Activated CD4-positive, alpha-beta T cell treated with anti-CD3 and anti-CD28 coated beads, Interleukin-2, amount 50 U/mL, for 48 hours (primary cell): Measurements from ENCODE around the gene ELMO3.

ENCODE experiments used
- DNase-seq, 2 experiments: peaks; one replicate each; pipeline ENCODE4 v3.0.0-alpha.2; 2020

Gene ELMO3

DNA sequence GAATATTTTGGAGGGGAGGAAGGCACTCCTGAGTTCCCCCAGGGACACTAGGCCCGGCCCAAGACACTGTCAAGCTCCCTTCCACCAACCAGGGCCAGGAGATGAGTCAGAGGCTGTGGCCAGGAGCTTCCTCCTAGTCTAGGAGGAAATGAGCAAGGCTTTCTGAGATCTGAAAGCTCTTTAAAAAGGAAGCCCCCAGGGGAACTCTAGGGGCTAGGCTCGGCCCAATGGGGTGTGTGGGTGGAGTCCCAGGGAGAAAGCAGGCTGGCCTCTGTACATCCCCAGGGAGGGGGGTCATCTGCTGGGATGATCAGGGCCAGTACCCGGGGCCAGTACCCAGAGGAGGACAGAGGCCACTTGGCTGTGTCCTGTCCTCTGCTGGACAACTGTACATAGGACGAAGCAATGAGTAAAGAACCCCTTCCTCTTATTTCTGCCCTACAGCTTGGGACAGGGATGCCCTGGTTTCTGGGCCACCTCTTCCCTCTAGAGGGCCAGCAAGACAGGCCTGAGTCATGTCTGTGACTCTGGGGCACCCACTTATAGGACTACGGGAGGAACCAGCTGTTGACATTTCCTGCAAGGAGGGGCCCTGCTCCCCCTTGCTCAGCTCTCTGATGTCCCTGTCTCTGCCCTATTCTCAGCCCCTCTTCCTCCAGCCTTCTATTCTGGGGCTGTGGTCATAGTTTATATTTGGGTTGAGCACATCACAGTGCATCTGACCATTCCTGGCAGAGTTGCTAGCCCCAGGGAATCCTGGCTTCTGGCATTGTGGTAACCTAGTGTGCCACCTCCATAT, 45.7 kb downstream of the ELMO3 start:
- peak; percentile 79 to 87 for DNase-seq

DNA sequence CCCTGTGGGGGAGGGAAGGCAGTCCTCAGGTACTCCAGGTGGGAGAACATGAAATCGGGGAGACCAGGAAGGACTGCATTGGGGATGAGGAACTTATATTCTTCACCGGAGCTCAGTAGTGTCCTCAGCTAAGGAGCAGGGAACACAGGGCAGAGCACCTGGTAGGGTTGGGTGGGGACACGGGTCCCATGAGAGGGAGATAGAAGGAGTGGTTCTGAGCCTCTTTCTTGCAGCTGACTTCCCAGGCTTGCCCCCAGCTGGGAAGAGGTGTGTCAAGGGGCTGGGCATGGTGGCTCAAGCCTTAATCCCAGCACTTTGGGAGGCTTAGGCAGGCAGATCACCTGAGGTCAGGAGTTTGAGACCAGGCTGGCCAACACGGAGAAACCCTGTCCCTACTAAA, 46.3 kb downstream of the ELMO3 start:
- DNase-seq, result no peak

DNA sequence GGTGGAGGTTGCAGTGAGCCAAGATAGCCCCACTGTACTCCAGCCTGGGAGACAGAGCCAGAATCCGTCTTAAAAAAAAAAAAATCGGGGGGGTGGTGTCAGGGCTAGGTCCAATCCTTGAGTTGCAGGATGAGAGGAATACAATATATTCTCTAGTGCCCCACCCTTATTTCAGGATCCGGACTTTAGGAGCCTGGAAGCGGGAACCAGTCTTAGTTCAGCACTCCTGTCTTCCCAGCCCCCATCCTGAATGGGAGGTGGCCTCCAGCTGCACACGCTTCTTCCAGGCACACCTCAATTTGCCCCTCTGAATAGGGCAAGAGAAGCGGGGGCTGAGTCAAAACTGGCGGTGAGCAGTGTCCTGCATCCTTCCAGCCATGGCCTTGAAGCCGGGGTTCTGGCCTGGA, 46.7 kb downstream of the ELMO3 start:
- no peak for DNase-seq

DNA sequence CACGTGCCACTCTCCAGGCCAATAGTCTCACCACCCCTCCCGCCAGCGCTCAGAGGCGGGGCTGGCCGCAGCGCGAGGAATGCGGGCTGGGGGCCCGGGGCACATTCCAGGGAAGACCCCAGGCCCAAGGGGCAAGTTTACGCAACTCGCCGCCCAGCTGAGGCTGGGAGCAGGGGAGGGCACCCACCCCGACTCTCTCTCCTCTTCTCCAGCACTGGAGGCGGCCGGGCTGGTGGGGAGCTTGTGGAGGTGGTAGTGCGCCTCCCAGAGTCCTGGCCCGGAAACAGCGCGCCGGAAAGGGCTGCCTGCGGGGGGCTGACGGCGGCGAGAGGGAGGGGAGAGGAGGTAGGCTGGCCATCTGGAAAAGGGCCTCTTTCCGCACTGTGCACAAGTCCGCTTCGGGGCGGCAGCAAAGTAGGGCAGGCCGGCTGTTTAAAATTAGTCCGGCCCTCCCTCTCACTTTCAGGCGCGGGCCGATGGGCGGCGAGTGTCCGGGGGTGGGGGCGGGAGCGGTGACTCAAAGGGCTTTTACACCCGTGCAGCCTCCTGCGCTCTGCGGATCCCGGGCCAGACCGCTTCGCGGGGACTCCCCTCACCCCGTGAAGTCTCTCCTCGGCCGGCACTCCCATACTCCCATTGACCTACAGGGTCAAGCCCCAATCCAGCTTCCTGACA, 47.3 kb downstream of the ELMO3 start:
- DNase-seq, result peak; percentile 59 to 68

DNA sequence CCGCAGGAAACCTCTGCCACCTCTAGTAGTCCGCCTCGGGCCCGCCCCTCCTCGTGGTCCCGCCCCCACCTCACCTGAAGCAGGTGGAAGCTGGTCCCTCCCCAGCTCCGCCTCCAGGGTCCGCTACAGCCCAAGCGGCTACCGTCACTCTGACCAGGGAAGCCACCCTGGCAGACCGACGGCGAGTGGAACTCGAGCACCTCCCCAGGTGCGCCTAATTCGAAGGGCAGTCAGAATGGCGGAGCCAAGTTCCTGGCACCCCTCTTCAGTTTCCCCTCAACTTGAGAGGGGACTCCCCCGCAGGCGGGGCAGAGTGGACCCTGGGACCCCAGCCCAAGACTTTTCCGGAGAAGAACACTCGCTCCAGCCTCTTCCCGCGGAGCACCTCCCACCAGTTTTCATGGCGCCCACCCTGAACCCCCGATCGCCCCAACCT, 47.8 kb downstream of the ELMO3 start:
- no peak for DNase-seq

DNA sequence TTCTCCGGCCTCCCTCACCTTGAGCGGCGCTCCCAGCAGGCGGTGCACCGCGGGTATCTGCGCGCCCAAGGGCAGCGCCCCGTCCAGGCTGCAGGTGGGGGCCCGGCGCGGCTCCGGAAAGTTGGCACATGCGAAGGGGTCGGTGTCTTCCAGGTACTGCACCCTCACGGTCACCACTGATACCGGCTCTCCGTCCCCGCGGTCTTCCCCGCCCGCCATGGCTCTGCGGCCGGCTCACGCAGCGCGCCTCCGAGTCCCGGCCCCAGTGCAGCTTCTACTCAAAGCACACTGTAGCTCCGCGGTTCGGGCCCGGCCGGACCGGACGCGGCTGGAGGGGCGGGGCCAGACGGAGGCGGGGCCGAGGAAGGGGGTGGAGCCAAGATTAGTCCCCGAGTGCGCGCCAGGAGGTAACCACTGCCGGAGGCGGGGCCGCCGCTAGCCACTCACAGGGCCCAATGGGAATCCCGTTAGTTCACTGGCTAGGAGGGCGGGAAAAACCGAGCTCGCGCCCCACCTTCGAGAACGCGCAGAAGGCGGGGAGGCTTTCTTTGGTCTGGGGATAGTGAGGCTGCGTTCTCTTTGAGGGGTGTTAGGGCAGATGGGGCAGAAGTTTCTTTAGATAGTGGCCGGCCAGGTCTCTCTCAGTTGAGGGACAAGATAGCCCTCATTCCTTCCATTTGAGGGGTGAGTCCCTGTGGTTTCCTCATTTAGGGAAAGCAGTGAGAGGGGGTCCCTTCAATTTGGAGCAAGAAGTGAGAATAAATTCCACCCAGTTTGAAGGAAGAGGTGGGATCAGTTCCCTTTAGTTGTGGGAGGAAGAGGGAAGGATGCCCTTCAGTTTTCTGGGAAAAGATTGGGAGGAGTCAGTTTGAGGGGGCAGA, 48.5 kb downstream of the ELMO3 start, which contains the start of gene FHOD1:
TSS of gene FHOD1 (minus strand) at position 290 of the 881 bp plus-strand sequence. CDS start at position 219, 71 bp downstream.
- peak; percentile 100 for DNase-seq

DNA sequence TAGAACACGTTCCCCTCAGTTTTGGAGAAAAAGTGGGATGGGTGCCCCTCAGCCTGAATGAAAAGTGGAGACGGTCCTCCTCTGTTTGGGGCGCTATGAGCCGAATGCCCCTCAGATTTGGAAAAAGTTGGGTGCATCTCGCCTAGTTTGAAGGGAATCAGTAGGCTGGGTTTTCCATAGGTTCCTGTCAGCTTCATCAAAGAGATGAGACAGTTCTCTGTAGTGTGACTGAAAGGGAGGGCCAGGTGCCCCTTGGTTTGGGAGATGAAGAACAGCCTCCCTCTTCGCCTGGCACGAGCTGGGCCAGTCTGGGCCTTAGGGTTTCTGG, 49.1 kb downstream of the ELMO3 start:
- peak in 1 of 2 experiments; percentile 33 for DNase-seq

DNA sequence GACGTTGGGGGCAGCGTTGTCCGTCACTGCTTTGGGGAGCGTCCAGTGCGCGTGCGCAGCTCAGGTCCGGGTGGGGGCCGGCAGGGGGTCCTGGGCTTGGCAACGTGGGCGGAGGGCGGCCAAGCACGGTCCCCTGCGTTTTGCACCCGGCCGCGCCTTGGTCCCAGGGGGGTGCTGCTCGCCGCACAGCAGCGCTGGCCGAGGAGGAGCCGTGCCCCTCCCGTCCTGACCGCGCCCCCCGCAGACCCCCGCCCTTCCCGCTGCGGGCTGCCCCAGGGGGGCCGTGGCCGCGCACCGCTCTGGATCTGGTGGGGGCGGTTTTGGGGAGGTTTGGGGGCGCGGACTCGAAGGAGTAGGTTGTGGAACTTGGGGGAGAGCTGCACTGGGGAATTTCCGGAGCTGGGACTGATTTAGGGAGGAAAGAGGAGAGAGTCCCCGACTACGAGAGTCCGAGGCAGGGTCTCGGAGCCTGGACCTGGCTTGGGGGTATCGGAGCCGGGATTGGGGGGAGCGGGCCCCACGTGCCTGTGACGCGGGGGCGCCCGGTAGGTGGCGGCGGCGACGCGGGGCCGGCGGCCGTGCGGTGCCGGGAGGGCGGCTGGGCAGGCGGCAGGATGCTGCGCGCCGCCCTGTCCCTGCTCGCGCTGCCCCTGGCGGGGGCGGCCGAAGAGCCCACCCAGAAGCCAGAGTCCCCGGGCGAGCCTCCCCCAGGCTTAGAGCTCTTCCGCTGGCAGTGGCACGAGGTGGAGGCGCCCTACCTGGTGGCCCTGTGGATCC, 49.7 kb downstream of the ELMO3 start, which contains the start of gene SLC9A5:
TSS of gene SLC9A5 (plus strand) at position 579 of the 777 bp plus-strand sequence. CDS start at position 615, 36 bp downstream.
- peak; percentile 38 to 42 for DNase-seq

DNA sequence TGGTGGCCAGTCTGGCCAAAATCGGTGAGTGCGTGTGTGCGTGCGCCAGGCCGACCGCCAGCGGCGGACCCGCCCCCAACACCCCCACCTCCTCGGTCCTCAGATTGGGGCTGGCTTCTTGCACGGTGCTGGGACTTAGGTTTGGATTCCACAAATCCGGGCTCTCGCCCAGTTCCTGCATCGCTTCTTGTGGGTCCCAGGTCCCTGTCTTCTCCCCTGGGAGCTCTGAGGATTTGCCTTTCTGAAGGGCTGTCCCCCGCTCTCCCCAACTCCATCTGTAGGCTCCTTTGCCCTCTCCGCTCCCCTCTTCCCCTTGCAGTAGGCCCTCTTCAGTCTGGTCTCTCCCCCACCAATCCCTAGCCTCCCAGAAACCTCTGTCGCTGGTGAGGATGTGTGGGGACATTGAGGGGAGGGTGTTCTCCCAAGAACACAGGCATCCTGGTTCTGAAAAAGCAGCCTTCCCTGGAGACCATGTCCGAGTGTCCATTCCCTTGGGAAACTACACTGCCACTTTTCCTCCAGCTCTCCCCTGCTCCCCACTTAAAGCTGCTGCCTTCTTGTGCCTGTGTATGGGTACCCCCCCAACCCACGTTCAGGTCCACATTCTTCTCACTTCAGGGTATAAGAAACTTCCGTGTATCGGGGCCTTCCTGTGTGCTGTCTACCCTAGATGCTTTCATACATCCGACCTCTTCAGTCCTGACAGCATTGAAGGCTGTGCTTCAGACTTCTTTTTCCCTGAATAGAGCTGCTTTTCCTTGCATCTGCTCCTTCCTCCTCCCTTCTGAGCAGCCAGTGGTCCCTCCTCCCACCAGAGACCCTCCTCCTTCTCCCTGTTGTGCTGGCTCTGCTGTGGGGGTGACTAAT, 50.5 kb downstream of the ELMO3 start:
- DNase-seq, result no peak

DNA sequence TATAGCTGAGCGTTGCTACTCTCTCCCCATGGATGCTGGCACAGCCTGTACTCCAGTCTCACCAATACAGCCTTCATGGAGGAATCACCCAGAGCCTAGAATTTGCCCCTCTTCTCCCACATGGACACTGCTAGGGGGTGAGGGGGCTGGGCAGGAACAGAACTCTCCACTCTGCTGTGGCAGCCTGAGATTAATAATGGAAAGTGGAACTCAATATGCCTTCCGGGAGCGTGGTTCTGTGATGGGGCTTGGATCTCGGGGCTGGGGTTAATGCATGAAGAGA, 51.1 kb downstream of the ELMO3 start:
- DNase-seq, result no peak

DNA sequence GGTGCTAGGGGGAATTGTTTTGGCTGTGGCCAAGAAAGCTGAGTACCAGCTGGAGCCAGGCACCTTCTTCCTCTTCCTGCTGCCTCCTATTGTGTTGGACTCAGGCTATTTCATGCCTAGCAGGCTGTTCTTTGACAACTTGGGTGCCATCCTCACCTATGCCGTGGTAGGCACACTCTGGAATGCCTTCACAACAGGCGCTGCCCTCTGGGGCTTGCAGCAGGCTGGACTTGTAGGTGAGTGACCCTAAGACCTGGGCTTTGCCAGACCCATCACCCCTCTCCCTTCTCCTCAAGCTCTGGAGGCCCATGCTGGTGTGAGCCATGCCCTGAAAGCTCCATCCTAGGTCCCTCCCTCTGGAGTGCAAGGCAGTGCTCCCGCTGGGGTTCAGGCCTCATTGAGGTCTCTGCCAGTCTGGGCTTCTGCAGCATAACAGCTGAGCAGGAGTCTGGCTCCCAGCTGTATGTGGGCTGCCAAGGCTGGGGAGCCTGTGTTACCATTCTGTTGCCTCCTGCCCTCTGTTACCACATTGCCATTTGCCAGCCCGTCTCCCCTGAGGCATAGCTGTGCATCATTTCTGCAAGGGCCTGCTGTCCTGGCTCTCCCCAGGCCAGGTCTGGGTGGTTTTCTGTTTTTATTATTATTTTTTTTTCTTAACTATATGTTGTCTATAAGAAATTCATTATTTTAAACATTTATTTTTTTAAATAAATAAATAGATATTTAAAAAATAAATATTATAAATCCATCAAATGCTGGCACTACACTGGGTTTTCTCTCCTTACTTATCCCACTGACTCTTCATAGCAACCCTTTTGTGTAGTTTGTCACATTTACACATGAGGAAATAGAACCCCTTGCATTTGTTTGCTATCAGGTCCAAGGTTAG, 53.9 kb downstream of the ELMO3 start:
- no peak for DNase-seq
